ENCODE data around the gene MMP14.

The MMP14 gene

DNA sequence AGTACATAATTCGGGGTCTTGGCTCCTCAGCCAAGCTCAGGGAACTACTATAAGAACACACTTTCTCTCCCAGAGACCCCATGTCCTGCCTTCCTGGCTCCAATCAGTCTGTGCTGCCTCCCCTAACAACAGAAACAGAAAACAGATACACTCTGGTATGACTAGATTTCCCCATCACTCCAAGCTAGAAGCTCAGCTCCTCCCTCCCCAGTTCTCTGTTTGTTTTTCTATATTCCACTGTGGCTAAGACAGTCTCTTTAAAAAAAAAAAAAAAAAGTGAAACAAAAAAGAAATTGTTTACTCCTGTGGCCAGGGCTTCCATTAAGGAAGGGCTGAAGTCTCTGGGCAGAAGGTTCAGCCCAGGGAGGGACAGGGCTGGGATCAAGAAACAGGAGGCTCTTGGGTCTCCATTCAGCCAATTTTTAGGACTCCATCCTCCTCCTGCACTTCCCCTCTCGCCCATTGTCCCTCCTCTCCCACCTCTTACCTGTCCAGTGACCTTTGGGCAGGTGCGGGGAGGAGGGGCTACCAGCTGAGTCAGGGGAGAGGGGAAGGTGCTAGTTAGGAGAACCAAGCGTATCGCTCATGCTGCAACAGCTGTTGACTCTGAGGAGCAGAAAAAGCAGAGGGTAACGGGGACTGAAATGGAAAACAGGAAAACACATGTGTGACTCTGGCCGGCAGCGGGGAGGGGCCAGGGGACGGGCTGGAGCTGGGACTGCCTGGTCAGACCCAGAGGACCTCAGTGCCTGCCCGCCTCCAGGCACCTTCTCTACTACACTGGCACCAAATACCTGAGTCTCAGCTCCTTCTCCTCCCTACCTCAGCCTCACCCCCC, 17.0 kb upstream of the MMP14 start:
- H3K9me3 ChIP-seq (ENCODE audit: severe bottlenecking) = no peaks in the 10 kb centered on the region
- no peak overlapping the region for H3K4me3 ChIP-seq (ENCODE audit: low read depth, low read length)
- H3K36me3 ChIP-seq = no peaks in the 10 kb centered on the region
- H3K27ac ChIP-seq = no peak overlapping the region
- DNase-seq = no peak
- TF ChIP-seq CTCF (IDR thresholded peaks at IDR 0.05; ENCODE audit: low read depth, low read length) = no peak
- H3K27me3 ChIP-seq (ENCODE audit: insufficient read depth, low read depth, severe bottlenecking) = peaks cover 3% of the 10 kb centered on the region

GRCh38 chr14:22820731-22821130, 15.7 kb upstream of the MMP14 start:
- Histone ChIP-seq H3K4me3 (ENCODE audit: low read depth, low read length) (no peak overlapping the region), H3K36me3 (no peaks in the 10 kb centered on the region)
- DNase-seq = no peak

DNA sequence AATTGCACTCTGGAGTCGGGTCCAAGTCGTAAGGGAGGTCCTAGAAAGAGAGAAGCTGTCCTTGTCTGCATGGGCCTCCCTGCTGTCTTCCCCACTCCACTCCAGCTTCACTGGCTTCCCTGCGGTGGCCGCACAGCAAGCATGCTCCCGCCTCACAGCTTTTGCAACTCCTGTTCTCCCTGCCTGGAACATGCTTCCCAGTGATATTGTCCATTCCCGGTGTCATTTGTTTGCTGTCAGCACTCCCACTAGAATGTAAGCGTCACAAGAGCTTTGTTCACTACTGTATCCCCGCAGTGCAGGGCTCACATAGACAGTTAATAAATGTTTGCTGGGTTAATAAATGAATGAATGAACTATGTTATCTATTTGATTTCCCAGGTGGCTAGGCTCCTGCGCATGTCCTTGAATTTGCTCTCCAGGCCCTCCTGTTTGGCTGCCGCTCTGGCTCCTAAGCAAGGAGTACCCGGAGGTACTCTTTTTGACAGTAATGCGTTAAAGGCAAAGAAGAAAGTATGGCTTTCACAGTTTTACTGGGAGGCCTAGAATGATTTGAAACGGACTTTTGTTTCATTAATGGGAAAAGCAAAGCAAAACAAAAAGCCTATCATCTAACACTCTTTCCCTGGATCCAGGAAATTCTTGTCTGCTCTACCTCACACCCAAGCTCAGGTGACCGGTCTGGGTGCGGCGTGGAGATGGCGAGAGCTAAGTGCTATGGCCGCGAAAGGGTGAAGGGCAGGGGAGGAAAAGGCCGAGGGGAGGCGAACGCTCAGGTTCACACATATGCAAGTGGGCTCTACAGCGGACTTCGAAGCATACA, 15.0 kb upstream of the MMP14 start:
- no peaks in the 10 kb centered on the region for H3K36me3 ChIP-seq
- no peak for TF ChIP-seq CTCF (IDR thresholded peaks at IDR 0.05; ENCODE audit: low read depth, low read length)
- no peaks in the 10 kb centered on the region for H3K27me3 ChIP-seq (ENCODE audit: insufficient read depth, low read depth, severe bottlenecking)
- H3K9me3 ChIP-seq (ENCODE audit: severe bottlenecking) = no peaks in the 10 kb centered on the region
- H3K27ac ChIP-seq = no peak overlapping the region
- no peak for DNase-seq
- H3K4me3 ChIP-seq (ENCODE audit: low read depth, low read length) = no peak overlapping the region

More at GRCh38 chr14:22820731-22821130, 15.7 kb upstream of the MMP14 start:
- Histone ChIP-seq H3K27ac (no peak overlapping the region), H3K9me3 (ENCODE audit: severe bottlenecking) (no peaks in the 10 kb centered on the region), H3K27me3 (ENCODE audit: insufficient read depth, low read depth, severe bottlenecking) (no peaks in the 10 kb centered on the region)
- no peak for TF ChIP-seq CTCF (IDR thresholded peaks at IDR 0.05; ENCODE audit: low read depth, low read length)

GRCh38 chr14:22822016-22822570, 14.3 kb upstream of the MMP14 start:
- Histone ChIP-seq H3K27me3 (ENCODE audit: insufficient read depth, low read depth, severe bottlenecking) (no peaks in the 10 kb centered on the region), H3K27ac (no peak overlapping the region), H3K36me3 (no peaks in the 10 kb centered on the region), H3K4me3 (ENCODE audit: low read depth, low read length) (no peak overlapping the region), H3K9me3 (ENCODE audit: severe bottlenecking) (no peaks in the 10 kb centered on the region)
- no peak for TF ChIP-seq CTCF (IDR thresholded peaks at IDR 0.05; ENCODE audit: low read depth, low read length)
- DNase-seq = no peak

GRCh38 chr14:22822571-22823098, 13.8 kb upstream of the MMP14 start:
- Histone ChIP-seq H3K4me3 (ENCODE audit: low read depth, low read length) (no peak overlapping the region), H3K36me3 (no peaks in the 10 kb centered on the region), H3K9me3 (ENCODE audit: severe bottlenecking) (no peaks in the 10 kb centered on the region), H3K27ac (no peak overlapping the region), H3K27me3 (ENCODE audit: insufficient read depth, low read depth, severe bottlenecking) (no peaks in the 10 kb centered on the region)
- peak; percentile 26 for DNase-seq
- peak; percentile 43 for TF ChIP-seq CTCF (IDR thresholded peaks at IDR 0.05; ENCODE audit: low read depth, low read length)

Measured in WERI-Rb-1 (cell line).